ENCODE data around the gene SMARCA1.

Gene SMARCA1

GRCh38 chrX:129544780-129545179 lies 21.5 kb upstream of the SMARCA1 start:
- ATAC-seq (ENCODE audit: low read depth) (no peak), DNase-seq (ENCODE audit: low spot score in 2 of 2) (no peak)
- Mint-ChIP-seq H3K9me3 (no peaks in the 10 kb centered on the region), H3K36me3 (peaks cover 3% of the 10 kb centered on the region), H3K4me3 (no peak overlapping the region), H3K27me3 (no peaks in the 10 kb centered on the region), H3K4me1 (peaks cover 6% of the 10 kb centered on the region), H3K27ac (no peak overlapping the region)

GRCh38 chrX:129540722-129541184 lies 17.5 kb upstream of the SMARCA1 start:
- Mint-ChIP-seq H3K27me3 (no peaks in the 10 kb centered on the region), H3K36me3 (no peaks in the 10 kb centered on the region), H3K27ac (no peak overlapping the region), H3K4me1 (peaks cover 7% of the 10 kb centered on the region), H3K4me3 (peak overlapping the region; percentile 62), H3K9me3 (no peaks in the 10 kb centered on the region)
- peak; percentile 24 for ATAC-seq (ENCODE audit: low read depth)
- DNase-seq (ENCODE audit: low spot score in 2 of 2): no peak

GRCh38 chrX:129540068-129540653 lies 16.9 kb upstream of the SMARCA1 start, which contains the start of gene OCRL:
TSS of gene OCRL (plus strand) at chrX:129540259. CDS start at chrX:129540440, 181 bp downstream.
- DNase-seq (ENCODE audit: low spot score in 2 of 2): peak; percentile 45 to 47
- no peaks in the 10 kb centered on the region for H3K9me3 Mint-ChIP-seq

GRCh38 chrX:129534816-129535578 lies 11.7 kb upstream of the SMARCA1 start:
- DNase-seq (ENCODE audit: low spot score in 2 of 2) (no peak), ATAC-seq (ENCODE audit: low read depth) (no peak)
- Mint-ChIP-seq H3K27ac (no peak overlapping the region), H3K36me3 (no peaks in the 10 kb centered on the region), H3K27me3 (no peaks in the 10 kb centered on the region), H3K4me3 (no peak overlapping the region), H3K9me3 (no peaks in the 10 kb centered on the region), H3K4me1 (peaks cover 4% of the 10 kb centered on the region)

More at GRCh38 chrX:129540068-129540653, 16.9 kb upstream of the SMARCA1 start, which contains the start of gene OCRL:
- no peaks in the 10 kb centered on the region for H3K36me3 Mint-ChIP-seq
- H3K4me1 Mint-ChIP-seq: peaks cover 7% of the 10 kb centered on the region
- H3K4me3 Mint-ChIP-seq: peak within 1 kb of the TSS; percentile 82
- ATAC-seq (ENCODE audit: low read depth): peak; percentile 91
- H3K27ac Mint-ChIP-seq: peak within 1 kb of the TSS; percentile 60
- no peaks in the 10 kb centered on the region for H3K27me3 Mint-ChIP-seq

DNA sequence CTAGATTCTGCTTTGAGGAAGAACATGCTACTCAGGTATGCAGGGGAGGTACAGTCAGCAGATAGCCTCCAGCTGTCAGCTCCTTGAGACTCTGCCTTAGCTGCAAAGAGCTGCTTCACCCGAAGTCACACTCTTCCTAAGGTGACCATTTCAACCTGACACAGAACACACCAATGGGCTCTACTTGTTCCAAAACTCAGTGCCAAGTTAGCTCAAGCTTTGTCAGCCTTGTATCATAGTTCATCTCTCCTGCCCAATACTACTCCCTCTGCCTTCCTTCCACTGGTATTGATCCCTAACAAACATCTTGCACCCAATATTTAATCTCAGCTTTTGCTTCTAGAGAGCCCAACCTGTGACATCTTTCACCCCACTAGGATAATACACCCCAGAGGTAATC lies 7.8 kb upstream of the SMARCA1 start:
- DNase-seq (ENCODE audit: low spot score in 2 of 2) (no peak), ATAC-seq (ENCODE audit: low read depth) (no peak)
- Mint-ChIP-seq H3K9me3 (no peaks in the 10 kb centered on the region), H3K27ac (no peak overlapping the region), H3K4me1 (no peaks in the 10 kb centered on the region), H3K36me3 (no peaks in the 10 kb centered on the region), H3K4me3 (no peak overlapping the region), H3K27me3 (peaks cover 2% of the 10 kb centered on the region)

GRCh38 chrX:129530410-129530809 lies 7.1 kb upstream of the SMARCA1 start:
- no peaks in the 10 kb centered on the region for H3K9me3 Mint-ChIP-seq
- H3K4me1 Mint-ChIP-seq: no peaks in the 10 kb centered on the region
- no peak overlapping the region for H3K27ac Mint-ChIP-seq
- H3K4me3 Mint-ChIP-seq: no peak overlapping the region
- H3K36me3 Mint-ChIP-seq: no peaks in the 10 kb centered on the region
- DNase-seq (ENCODE audit: low spot score in 2 of 2) (no peak), ATAC-seq (ENCODE audit: low read depth) (no peak)
- H3K27me3 Mint-ChIP-seq: peaks cover 2% of the 10 kb centered on the region

- H3K27me3 Mint-ChIP-seq: peaks cover 2% of the 10 kb centered on the region
- H3K4me1 Mint-ChIP-seq: no peaks in the 10 kb centered on the region
- no peak overlapping the region for H3K27ac Mint-ChIP-seq
- ATAC-seq (ENCODE audit: low read depth) (no peak), DNase-seq (ENCODE audit: low spot score in 2 of 2) (no peak)
- no peaks in the 10 kb centered on the region for H3K36me3 Mint-ChIP-seq
- H3K9me3 Mint-ChIP-seq: no peaks in the 10 kb centered on the region
- H3K4me3 Mint-ChIP-seq: no peak overlapping the region
These were observed 6.5 kb upstream of the SMARCA1 start for GRCh38 chrX:129529685-129530281.

DNA sequence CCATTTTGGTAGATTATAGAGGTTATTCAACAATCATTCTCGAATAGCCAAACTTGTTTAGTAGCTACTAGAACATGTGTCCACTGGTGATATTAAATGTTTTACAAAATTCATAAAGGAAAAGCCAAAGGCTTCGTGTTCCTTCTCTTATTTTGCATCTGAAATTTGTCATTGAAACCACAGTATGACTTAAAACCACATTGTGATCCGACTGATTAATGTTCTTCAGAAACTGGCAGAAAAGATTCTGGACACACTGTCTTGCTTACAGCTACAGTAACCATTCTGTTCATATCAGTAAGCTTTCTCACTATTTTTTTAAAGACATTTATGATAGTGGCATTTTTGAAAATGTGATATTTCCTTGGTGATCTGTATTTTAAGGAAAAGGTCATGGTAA lies 2.6 kb upstream of the SMARCA1 start:
- DNase-seq (ENCODE audit: low spot score in 2 of 2) (no peak), ATAC-seq (ENCODE audit: low read depth) (no peak)
- Mint-ChIP-seq H3K36me3 (no peaks in the 10 kb centered on the region), H3K27me3 (peaks cover 10% of the 10 kb centered on the region), H3K9me3 (no peaks in the 10 kb centered on the region), H3K27ac (no peak overlapping the region), H3K4me3 (no peak overlapping the region), H3K4me1 (peaks cover 3% of the 10 kb centered on the region)

DNA sequence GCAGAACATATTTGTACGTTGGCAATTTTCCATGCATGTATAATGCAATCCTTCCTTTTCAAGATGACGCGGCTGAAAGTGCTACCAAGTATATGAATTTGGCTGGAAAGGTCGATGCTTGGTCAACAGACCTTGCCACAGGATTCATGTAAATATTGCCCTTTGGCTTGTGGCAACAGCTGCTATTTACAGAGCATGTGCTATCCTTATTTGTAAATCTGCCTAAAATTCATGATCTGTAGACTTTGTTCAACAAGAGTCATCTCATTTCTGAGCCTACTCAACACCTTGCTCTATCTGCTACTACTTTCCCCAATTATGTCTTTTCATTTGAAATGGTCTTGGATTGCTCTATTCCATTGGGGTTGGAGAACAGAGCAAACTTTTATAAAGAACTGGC lies 1.9 kb upstream of the SMARCA1 start:
- Mint-ChIP-seq H3K4me1 (peaks cover 3% of the 10 kb centered on the region), H3K4me3 (no peak overlapping the region), H3K36me3 (no peaks in the 10 kb centered on the region), H3K9me3 (no peaks in the 10 kb centered on the region), H3K27ac (no peak overlapping the region), H3K27me3 (peaks cover 10% of the 10 kb centered on the region)
- DNase-seq (ENCODE audit: low spot score in 2 of 2) (no peak), ATAC-seq (ENCODE audit: low read depth) (no peak)

GRCh38 chrX:129524250-129524850 lies 1.1 kb upstream of the SMARCA1 start:
- DNase-seq (ENCODE audit: low spot score in 2 of 2) (no peak), ATAC-seq (ENCODE audit: low read depth) (no peak)
- H3K4me1 Mint-ChIP-seq: peaks cover 3% of the 10 kb centered on the region
- H3K27ac Mint-ChIP-seq: no peak overlapping the region
- H3K9me3 Mint-ChIP-seq: no peaks in the 10 kb centered on the region
- peak overlapping the region; percentile 88 for H3K4me3 Mint-ChIP-seq
- H3K27me3 Mint-ChIP-seq: peaks cover 8% of the 10 kb centered on the region
- H3K36me3 Mint-ChIP-seq: no peaks in the 10 kb centered on the region

- H3K9me3 Mint-ChIP-seq: no peaks in the 10 kb centered on the region
- ATAC-seq (ENCODE audit: low read depth) (no peak), DNase-seq (ENCODE audit: low spot score in 2 of 2) (no peak)
- peaks cover 3% of the 10 kb centered on the region for H3K4me1 Mint-ChIP-seq
- H3K27ac Mint-ChIP-seq: no peak overlapping the region
- peak overlapping the region; percentile 82 for H3K4me3 Mint-ChIP-seq
- H3K36me3 Mint-ChIP-seq: no peaks in the 10 kb centered on the region
- H3K27me3 Mint-ChIP-seq: peaks cover 8% of the 10 kb centered on the region
These were observed 859 bp downstream of the SMARCA1 start for GRCh38 chrX:129522184-129523078.

GRCh38 chrX:129520151-129520550 lies 3.1 kb downstream of the SMARCA1 start:
- H3K4me1 Mint-ChIP-seq: peaks cover 3% of the 10 kb centered on the region
- no peaks in the 10 kb centered on the region for H3K9me3 Mint-ChIP-seq
- H3K27ac Mint-ChIP-seq: no peak overlapping the region
- ATAC-seq (ENCODE audit: low read depth) (no peak), DNase-seq (ENCODE audit: low spot score in 2 of 2) (no peak)
- no peaks in the 10 kb centered on the region for H3K36me3 Mint-ChIP-seq
- peaks cover 9% of the 10 kb centered on the region for H3K27me3 Mint-ChIP-seq
- H3K4me3 Mint-ChIP-seq: no peak overlapping the region

- ATAC-seq (ENCODE audit: low read depth) (no peak), DNase-seq (ENCODE audit: low spot score in 2 of 2) (no peak)
- Mint-ChIP-seq H3K9me3 (no peaks in the 10 kb centered on the region), H3K4me1 (no peaks in the 10 kb centered on the region), H3K4me3 (no peak overlapping the region), H3K36me3 (no peaks in the 10 kb centered on the region), H3K27ac (no peak overlapping the region), H3K27me3 (peaks cover 6% of the 10 kb centered on the region)
These were observed 6.9 kb downstream of the SMARCA1 start for GRCh38 chrX:129516402-129516801.
